Brain microvascular endothelial cell (primary cell): ENCODE data around the gene OPN1SW.
A peak's percentile ranks its signal among the peaks of the same experiment; 100 is the strongest.

Experiments used
- DNase-seq: peaks from one replicate; pipeline ENCODE4 v3.0.0-alpha.2; 2020
- H3K27ac ChIP-seq: fragments of 250-450 bp; sonication (Bioruptor Pico); 2 replicates; pipeline ENCODE4 v1.5.1; 2020; ENCODE audit warnings: mild to moderate bottlenecking, moderate library complexity
- H3K27me3 ChIP-seq: fragments of 250-450 bp; sonication (Bioruptor Pico); replicated peaks from 2 replicates; pipeline ENCODE4 v1.5.1; 2020; ENCODE audit warnings: mild to moderate bottlenecking
- H3K36me3 ChIP-seq: fragments of 250-450 bp; sonication (Bioruptor Pico); replicated peaks from 2 replicates; pipeline ENCODE4 v1.5.1; 2020; ENCODE audit warnings: mild to moderate bottlenecking
- H3K4me3 ChIP-seq: 2 replicates; pipeline ENCODE4 v1.5.1; 2011; ENCODE audit warnings: low read depth, mild to moderate bottlenecking, control low read depth, low read length, moderate library complexity
- CTCF ChIP-seq: IDR thresholded peaks from 2 replicates; pipeline ENCODE4 v1.5.1; 2011; ENCODE audit warnings: low read depth, mild to moderate bottlenecking, moderate library complexity, low read length, control low read depth, inconsistent platforms; ENCODE audit errors: missing control alignments
- in situ Hi-C: cut with HindIII; loops from 2 replicates; pipeline ENCODE4 v1.10.0; 2017; ENCODE audit warnings: low sequenced_read_pairs, low pct_ligation_motif_present

The OPN1SW gene

GRCh38 chr7:128777156-128778123 is 1.8 kb upstream of the OPN1SW start:
- no peak for TF ChIP-seq CTCF
- no peak for DNase-seq
- Histone ChIP-seq H3K36me3 (peaks cover 25% of the 10 kb centered on the region), H3K4me3 (no peak overlapping the region), H3K27ac (no peak overlapping the region), H3K27me3 (no peaks in the 10 kb centered on the region)
- in situ Hi-C loops: no loop called here

- in situ Hi-C loops: no loop called here
- no peak overlapping the region for H3K27ac ChIP-seq
- TF ChIP-seq CTCF: no peak
- DNase-seq: no peak
- H3K27me3 ChIP-seq: no peaks in the 10 kb centered on the region
- peaks cover 49% of the 10 kb centered on the region for H3K36me3 ChIP-seq
- no peak overlapping the region for H3K4me3 ChIP-seq
Observed at GRCh38 chr7:128774921-128775320, 673 bp downstream of the OPN1SW start.

GRCh38 chr7:128774029-128774689 is 1.4 kb downstream of the OPN1SW start:
- TF ChIP-seq CTCF: no peak
- Histone ChIP-seq H3K36me3 (peaks cover 57% of the 10 kb centered on the region), H3K27me3 (no peaks in the 10 kb centered on the region), H3K4me3 (no peak overlapping the region), H3K27ac (no peak overlapping the region)
- DNase-seq: no peak
- in situ Hi-C loops: no loop called here

GRCh38 chr7:128773604-128774003 is 2.0 kb downstream of the OPN1SW start:
- peaks cover 61% of the 10 kb centered on the region for H3K36me3 ChIP-seq
- in situ Hi-C loops: no loop called here

GRCh38 chr7:128770233-128770632 is 5.4 kb downstream of the OPN1SW start:
- TF ChIP-seq CTCF: no peak
- peaks cover 87% of the 10 kb centered on the region for H3K36me3 ChIP-seq
- peak; percentile 60 for DNase-seq
- H3K27me3 ChIP-seq: no peaks in the 10 kb centered on the region
- in situ Hi-C loops: no loop called here
- H3K4me3 ChIP-seq: no peak overlapping the region
- no peak overlapping the region for H3K27ac ChIP-seq

More at GRCh38 chr7:128773604-128774003, 2.0 kb downstream of the OPN1SW start:
- H3K4me3 ChIP-seq: no peak overlapping the region
- DNase-seq: no peak
- no peak for TF ChIP-seq CTCF
- no peak overlapping the region for H3K27ac ChIP-seq
- H3K27me3 ChIP-seq: no peaks in the 10 kb centered on the region
